Stimulated activated CD8-positive, alpha-beta memory T cell treated with anti-CD3 and anti-CD28 coated beads, Interleukin-12 subunit alpha, Interleukin-12 subunit beta, amount 100 ng/mL, for 24 hours (primary cell): ENCODE data around the gene MOB3A.

Experiments used
- DNase-seq: peaks from one replicate; pipeline ENCODE4 v3.0.0-alpha.2; 2020; ENCODE audit errors: extremely low read depth

The MOB3A gene

DNA sequence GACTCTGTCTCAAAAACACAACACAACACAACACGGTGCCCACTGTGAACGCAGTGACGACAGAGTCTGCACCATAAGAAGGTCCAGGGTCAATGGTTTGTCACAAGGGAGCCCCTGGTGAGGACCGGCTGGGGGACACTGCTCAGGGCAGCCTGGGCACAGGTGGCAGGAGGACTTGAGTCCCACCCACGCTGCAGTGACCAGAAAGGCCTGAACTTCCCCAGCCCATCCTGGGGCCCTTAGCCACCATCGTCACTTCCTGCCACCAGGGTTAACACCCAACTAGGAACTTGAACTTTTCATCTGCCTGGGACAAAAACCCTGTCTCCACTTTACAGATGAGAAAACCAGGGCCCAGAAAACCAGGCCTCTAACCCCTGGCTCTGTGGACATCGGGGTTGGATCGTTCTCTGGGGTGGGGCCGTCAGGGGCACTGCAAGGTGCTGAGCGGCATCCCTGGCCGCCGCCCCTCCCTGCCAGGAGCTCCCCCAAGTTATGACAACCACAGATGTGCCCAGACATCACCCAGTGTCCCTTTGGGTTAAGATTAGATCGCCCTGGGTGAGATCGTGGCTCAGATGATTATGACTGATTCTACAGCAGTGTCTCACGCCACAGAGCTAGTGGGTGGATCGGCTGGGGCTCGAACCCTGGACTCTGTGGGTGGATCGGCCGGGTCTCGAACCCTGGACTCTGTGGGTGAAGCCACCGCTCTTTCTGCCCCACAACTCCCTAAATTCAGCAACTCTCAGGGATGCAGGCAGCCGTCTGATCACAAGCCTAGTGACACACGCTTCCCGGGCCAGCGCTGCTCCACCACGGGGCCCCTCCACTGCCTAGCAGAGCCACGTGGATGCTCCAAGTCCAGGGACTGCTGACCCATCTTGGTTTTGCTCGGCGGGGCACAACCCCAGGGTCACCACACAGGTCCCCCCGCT is 14.0 kb downstream of the MOB3A start:
- DNase-seq, result no peak

DNA sequence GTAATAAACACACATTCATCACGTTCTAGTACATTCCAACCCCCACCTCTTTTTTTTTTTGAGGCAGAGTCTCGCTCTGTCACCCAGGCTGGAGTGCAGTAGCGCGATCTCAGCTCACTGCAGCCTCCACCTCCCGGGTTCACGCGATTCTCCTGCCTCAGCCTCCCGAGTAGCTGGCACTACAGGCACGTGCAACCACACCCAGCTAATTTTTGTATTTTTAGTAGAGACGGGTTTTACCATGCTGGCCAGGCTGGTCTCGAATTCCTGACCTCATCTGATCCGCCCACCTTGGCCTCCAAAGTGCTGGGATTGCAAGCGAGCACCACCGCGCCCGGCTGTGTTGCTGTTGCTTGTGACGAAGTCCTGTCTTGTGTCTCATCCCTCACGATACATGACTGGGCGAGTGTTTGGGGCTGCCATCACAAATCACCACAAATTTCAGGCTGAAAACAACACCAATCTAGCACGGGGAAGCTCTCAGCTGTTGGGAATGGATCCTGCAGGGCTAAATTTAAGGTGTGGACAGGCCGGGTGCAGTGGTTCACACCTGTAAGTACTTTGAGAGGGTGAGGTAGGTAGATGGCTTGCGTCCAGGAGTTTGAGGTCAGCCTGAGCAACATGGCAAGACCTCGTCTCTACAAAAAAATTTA is 15.7 kb downstream of the MOB3A start:
- no peak for DNase-seq

DNA sequence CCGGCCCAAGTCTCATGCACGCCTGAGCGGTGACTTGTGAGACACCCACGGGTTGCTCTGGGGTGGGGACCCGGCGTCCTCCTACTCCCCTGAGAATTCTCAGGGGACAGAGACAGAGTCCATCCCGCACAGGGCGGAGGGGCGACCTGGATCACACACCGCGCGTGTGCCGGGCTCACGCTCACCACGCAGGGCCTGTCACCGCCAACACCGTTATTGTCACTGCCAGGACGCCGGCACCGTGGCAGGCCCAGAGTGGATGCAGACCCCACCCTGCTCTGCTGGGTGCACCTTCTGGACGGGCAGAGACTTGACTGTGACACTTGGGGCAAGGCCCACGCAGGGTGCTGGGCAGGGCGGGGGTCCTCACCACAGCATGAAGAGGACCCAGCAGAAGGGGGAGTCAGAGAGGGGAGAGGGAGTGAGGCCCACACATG is 16.2 kb downstream of the MOB3A start:
- no peak for DNase-seq

DNA sequence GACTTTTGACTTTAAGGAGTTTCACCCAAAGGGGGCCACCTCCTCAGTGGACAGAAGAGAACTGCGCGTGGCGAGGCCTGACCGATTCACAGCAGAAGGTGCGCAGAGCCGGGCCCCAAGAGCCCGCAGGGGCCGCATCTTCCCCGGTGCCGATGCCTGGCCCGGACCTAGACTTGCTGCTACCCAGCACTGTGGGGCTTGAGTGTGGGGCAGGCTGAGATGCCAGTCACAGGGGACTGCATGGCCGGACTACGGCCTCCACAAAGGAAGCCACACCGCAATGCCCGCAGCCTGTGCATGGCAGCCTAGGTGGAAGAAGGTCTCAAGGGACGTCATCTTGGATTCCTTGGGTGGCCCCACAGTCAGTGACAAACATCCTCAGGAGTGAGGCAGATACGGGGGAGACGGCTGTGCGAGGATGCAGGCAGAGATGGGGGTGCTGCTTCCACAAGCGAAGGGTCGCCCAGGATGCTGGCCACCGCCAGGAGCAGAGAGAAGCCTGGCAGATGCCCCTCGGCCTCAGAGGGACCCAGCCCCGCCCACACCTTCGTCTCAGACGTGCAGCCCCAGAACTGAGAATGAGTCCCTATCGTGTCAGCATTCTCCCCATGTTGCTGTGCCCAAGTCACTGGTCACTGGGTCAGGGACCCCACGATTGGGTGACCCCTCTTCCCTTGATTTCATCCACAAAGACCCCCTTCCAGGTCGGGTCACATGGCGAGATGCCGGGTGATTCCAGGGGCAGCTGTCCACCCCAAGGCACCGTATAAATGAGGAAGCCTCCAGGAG is 16.9 kb downstream of the MOB3A start:
- no peak for DNase-seq

DNA sequence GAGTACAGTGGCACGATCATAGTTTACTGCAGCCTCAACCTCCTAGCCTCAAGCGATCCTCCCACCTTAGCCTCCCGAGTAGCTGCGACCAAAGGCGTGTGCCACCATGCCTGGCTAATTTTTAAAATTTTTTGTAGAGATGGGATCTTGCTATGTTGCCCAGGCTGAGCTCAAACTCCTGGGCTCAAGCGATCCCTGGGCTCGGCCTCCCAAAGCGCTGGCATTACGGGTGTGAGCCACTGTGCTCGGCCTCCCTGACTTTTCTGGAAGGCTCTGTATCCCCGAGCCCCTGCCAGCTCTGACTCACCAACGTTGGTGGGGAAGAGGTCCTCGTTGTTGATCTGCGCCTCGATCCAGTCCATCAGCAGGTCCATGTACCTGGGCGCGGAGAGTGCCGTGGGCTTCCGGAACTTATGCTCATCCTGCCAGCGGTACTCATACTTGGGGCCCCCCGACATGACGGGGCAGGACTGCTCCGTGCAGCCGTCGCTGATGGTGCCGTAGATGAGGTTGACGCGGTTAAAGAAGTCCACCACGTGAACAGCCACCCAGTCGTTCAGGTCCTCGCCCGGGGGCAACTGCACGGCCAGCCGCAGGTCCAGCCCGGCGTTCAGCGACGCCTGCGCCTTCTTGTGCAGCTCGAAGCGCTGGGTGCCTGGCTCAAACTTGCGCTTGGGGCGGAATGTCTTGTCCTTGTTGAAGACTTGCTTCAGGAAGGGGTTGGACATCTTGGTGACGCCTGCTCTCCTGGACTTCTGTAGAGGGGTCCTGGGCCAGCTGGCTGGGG is 18.1 kb downstream of the MOB3A start:
- DNase-seq, result no peak

DNA sequence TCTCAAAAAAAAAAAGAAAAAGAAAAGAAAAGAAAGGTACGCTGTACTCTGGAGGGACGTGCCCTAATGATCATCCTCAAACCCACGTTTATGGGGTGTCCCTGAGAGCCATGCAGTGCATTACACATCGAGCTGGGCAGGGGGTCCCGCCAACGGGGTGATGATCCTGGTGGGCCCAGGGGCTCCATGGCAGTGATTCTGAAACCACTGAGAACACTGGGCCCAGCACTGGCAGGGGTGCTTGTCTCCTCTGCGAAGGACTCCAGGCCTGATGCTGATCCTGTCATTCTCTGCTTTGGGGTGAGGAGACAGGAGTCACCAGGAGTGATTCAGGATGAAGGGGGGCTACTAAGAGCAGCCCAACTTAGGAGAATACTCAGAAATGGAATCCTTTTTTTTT is 18.7 kb downstream of the MOB3A start:
- no peak for DNase-seq

DNA sequence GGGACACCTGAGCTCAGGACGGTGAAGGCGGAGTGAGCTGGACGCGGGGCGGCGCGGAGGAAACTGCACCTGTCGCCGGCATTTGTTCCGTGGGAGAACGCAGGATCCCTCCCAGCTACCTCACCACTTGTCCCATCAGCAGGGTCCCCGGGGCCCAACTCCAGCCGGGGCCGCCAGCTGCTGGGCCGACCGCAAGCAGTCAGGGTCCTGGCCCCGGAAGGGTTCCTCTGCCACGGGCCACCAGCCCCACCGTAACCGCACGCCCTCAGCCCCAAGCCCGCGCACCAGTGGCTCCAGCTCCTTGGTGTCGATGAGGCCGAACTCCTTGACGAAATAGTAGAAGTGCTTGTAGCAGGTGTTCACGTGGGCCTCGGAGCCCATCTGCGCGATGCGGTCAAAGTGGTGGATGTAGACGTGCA is 19.6 kb downstream of the MOB3A start:
- DNase-seq, result no peak

DNA sequence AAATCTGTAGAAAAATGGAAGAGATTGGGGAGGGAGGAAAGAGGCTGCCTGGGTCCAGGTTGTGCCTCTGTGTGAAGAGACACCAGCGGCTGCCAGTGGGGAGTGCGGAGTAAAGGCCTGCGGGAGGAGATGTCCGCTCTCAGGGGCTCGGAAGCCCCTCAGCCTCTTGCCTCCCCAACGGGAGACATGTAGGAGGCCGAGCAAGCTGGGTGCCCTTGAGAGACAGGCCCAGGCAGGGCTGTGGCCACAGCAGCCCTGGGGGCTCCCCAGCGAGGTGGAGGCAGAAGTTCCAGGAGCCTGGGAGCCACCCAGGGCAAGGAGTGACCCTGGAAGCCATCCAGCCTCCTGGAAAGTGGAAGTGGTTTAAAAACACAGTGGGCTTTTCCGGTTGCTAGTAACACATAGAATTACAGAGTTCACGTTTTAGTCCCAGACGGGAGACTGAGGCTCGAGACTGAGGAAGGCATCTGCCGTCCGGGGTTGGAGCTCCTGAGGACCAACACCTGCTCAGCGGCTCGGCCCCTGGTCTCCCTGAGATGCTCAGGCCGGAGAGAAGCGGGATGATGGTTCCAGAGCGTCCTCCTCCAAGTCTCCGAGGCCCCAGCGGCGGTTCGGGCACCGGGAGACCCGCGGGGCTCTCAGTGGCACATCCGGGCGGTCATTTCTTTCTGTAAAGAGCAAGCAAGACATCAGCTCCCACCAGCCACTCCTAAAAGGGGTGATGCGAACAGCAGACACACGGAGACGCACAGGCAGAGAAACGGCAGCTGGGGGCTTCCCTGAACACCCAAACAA is 23.2 kb downstream of the MOB3A start:
- DNase-seq, result no peak

DNA sequence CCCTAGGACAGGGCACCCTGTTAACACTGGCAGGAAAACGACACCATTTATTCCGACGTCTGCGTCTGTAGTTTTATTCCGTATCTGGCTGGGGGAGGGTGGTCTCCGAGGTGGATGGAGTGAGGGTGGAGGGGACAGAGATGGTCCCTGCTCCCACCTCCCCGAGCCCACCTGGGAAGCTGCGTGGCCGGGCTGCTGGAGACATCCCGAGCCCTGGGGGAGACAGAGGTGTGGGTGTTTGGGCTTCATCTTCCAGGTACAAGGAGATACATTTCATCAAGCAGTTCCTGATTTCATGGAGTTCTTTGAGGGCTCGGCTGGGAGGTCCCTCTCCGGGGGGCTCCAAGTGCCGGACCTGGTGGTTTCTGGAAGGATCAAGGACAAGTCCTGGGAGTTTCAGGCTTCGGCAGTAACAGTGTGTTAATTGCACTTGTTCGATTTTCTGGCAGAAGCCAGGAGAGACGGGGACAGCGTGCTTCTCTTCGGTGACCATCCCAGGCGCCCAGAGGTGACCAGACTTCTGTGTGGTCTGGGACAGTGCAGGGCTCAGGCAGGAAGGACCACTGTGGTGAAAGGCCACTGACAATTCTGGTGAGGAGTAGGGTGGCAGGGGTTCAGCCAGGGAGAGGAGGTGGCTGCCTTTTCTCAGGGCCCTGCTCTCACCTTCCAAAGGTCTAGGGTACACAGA is 25.0 kb downstream of the MOB3A start:
- DNase-seq, result no peak

DNA sequence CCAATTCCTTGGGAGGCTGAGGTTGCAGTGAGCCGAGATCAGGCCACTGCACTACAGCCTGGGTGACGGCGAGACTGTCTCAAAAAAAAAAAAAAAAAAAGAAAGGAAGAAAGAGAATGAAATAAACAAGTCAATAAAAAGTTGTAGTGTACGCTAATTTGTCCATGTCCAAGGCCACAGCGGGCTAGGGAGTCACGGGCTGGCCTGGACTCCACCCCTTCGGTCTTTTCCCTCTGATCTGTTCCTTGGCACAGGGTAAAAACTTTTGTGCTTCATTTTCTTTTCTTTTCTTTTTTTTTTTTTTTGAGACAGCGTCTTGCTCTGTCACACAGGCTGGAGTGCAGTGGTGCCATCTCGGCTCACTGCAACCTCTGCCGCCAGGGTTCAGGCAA is 25.7 kb downstream of the MOB3A start:
- no peak for DNase-seq

DNA sequence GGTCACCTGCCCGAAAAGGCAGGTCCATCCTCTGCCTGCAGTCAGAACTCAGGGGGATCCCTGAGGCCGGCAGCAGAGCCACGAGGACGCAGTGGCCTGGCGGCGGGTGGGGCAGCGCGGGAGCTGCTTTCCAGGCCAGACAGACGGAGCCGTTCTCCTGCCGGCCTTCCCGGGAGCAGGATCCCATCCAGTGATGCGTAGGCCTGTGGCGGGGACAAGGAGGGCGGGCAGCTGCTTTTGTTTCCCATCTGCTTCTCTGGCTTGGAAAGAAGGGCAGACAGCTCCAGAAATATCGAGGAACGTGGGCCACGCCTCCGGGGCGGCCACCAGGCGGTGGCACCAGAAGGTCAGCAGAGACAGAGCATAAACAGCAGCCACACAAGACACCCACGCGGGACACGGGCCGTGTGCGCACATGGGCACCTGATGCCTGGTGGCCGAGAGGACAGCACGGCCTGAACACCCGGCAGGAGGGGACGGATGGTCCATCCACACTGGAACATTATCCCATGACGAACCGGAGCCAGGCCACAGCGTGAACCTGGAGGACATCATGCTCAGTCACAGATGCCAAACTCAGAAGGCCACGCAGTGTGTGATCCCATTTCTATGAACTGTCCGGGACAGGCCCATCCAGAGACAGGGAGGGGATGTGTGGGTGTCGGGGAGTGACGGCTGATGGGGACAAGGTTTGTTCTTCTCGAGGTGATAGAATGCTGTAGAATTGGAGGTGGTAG is 31.2 kb downstream of the MOB3A start:
- DNase-seq, result no peak

DNA sequence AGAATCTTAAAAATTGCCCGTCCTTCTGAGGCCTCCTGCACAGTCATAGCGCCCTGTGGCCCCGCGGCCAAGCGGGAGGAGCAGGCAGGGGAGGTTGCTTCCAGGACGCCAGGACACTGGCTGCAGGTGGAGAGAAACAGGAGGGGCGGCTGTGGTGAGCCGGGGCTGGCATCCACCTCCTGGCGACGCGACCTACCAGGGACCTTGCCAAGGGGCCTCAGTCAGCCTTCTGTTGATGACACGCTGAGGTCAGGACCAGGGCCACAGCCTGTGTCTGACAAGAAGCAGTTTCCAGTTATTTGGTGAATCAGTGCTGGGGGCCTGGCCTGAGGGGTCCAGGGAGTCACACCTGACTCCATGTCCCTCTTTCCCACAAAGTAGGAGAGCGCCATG is 31.7 kb downstream of the MOB3A start:
- DNase-seq, result no peak

DNA sequence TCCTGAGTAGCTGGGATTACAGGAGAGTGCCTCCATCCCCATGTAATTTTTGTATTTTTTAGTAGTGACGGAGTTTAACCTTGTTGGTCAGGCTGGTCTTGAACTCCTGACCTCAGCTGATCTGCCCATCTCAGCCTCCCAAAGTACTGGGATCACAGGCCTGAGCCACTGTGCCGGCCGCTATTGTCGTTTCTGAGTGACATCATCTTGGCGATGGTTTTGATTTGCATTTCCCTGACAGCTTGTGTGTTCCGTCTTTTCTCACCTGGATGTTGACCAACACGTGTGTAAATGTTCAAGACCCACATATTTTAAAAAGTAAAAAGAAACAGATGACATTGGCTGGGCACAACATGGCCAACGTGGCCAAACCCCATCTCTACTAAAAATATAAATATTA is 32.3 kb downstream of the MOB3A start:
- DNase-seq, result no peak

DNA sequence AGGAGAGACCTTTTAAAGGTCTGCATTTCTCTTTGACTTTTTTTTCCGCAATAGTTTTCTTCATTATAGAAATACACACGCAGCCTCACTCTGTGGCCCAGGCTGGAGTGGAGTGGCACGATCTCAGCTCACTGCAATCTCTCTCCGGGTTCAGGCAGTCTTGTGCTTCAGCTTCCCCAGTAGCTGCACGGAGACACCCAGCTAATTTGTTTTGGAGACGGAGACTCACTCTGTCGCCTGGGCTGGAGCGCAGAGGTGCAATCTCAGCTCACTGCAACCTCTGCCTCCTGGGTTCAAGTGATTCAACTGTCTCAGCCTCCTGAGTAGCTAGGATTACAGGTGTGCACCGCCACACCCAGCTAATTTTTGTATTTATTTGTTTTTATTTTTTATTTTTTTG is 33.4 kb downstream of the MOB3A start:
- DNase-seq, result no peak

DNA sequence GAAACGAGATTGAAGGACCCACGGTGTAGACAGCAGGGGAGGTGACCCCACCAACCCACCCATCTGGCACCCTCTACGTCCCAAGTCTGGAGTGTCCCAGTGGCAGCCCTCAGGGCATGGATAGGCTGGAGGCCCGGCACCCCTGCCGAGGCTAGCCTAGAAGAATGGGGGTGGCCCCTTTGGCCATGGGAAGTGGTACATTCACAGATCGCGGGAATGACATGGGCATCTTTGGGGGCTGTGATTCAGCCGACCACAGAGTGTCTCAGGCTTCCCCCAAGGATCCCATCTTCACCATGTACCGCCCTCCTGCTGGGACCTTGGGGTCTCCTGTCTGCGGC is 33.8 kb downstream of the MOB3A start:
- no peak for DNase-seq

DNA sequence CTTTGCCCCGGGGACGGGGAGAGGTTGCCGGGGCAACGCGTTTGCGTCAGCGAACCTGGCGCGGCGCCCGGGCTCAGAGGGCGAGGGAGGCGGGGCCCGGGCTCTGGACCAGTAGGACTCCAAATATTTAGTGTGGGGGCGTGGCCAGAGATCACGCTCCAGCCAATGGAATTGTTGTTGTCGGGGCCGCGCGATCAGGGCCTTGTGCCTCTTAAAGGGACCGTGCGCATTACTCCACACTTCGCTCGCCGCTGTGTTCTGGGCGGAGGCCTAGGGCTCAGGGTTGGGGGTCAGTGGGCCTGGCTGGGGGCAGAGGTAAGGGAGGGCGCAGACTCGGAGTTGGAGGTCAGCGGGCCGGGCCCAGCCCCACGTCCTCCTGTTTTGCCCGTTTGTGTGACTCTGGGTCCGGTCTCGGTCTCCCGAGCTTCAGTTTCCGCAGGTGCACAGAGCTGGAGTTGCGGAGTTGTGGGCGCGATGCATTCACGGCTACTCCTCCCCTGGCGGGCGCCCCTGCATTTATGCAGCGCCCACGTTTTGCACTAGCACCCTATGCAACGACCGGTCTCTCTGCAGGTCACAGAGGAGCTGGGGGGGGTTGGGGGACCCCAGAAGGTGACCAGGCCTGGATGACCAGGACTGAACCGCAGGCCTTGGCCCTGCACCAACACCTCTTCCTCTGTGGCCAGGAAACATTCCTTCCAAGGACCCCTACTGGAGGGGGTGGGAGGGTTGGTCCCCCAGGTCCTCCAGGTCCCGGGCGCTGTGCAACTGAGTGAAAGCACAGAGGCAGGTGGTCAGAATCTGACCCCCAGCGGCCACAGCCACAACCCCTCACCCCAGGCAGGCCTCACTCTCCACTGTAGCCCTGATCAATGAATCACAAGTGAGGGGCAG is 34.4 kb downstream of the MOB3A start:
- DNase-seq, result peak; percentile 99

DNA sequence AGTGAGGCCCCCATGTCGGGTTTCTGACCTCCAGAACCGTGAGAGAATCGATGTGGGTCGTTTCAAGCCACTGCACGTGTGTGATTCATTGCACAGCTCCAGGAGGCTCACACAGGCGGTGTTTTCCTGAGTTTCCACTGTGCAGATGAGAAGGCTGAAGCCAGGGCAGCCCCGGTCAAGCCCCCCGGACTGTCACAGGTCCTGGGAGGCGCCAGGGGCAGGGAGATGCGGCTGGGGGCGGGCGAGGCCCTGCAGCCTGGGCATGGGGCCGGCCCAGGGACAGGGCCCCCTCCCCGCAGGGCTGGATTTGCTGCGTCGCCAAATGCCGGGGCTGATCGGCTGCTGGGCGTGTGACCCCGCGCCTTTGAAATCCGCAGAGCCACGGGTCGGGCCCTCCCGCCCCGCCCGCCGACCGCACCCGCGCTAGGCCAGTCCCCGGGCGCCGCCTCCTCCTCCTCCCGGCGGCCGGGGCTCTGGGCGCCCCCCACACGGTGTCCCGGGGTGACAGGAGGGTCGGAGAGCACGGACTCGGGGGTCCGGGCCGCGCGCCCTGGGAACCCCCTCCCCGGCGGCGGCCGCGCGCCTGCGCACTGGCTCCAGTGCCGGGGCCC is 35.1 kb downstream of the MOB3A start:
- DNase-seq, result no peak
